Endothelial cell (in vitro differentiated cells): ENCODE measurements around the gene MAML1. TPM values are rescaled to one million over a fixed set of nuclear protein-coding genes. Genes with fewer than 3 reads are reported as not detected.

ENCODE experiments used
- DNase-seq: peaks from one replicate; pipeline ENCODE4 v3.0.0; 2021; ENCODE audit warnings: low spot score
- H3K27ac Mint-ChIP-seq: one replicate; pipeline ENCODE4 v1.8.0; 2021; ENCODE audit warnings: mixed read lengths, inconsistent platforms; ENCODE audit not compliant: unreplicated experiment
- H3K27me3 Mint-ChIP-seq: one replicate; pipeline ENCODE4 v1.8.0; 2021; ENCODE audit warnings: mild to moderate bottlenecking, moderate library complexity, mixed read lengths, inconsistent platforms; ENCODE audit not compliant: unreplicated experiment
- H3K36me3 Mint-ChIP-seq: one replicate; pipeline ENCODE4 v1.8.0; 2021; ENCODE audit warnings: mild to moderate bottlenecking, low read depth, mixed read lengths, inconsistent platforms; ENCODE audit not compliant: unreplicated experiment
- H3K4me1 Mint-ChIP-seq: one replicate; pipeline ENCODE4 v1.8.0; 2021; ENCODE audit warnings: mild to moderate bottlenecking, mixed read lengths, inconsistent platforms; ENCODE audit not compliant: unreplicated experiment
- H3K4me3 Mint-ChIP-seq: one replicate; pipeline ENCODE4 v1.8.0; 2021; ENCODE audit warnings: mild to moderate bottlenecking, mixed read lengths, inconsistent platforms; ENCODE audit not compliant: unreplicated experiment
- H3K9me3 Mint-ChIP-seq: one replicate; pipeline ENCODE4 v1.8.0; 2021; ENCODE audit warnings: mixed read lengths, inconsistent platforms; ENCODE audit not compliant: unreplicated experiment
- CTCF ChIP-seq: fragments of 200-600 bp; sonication (generic); IDR thresholded peaks from one replicate; pipeline ENCODE4 v1.5.0; 2021; ENCODE audit warnings: antibody characterized with exemption; ENCODE audit not compliant: unreplicated experiment
- total RNA-seq: library from RNA; stranded (reverse); fragmentation: NEBNext Ultra II Directional; extraction: Animal tissue kit (Norgen Biotek cat#: 25700); gene quantifications from one replicate; pipeline ENCODE4 v1.2.1, GENCODE V29; 2021; ENCODE audit not compliant: unreplicated experiment

The MAML1 gene
- total RNA-seq, 1 donor from 2014 or later, result 30.0 TPM

GRCh38 chr5:179767496-179768100, 35.0 kb downstream of the MAML1 start:
- Mint-ChIP-seq H3K27ac (no peak overlapping the region), H3K36me3 (peaks cover 31% of the 10 kb centered on the region), H3K27me3 (peaks cover 3% of the 10 kb centered on the region), H3K9me3 (no peaks in the 10 kb centered on the region), H3K4me1 (peaks cover 21% of the 10 kb centered on the region), H3K4me3 (no peak overlapping the region)
- no peak for TF ChIP-seq CTCF
- no peak for DNase-seq

GRCh38 chr5:179768326-179769085, 35.9 kb downstream of the MAML1 start:
- H3K27me3 Mint-ChIP-seq, result peaks cover 3% of the 10 kb centered on the region
- peaks cover 14% of the 10 kb centered on the region for H3K4me1 Mint-ChIP-seq
- H3K4me3 Mint-ChIP-seq, result no peak overlapping the region
- peaks cover 40% of the 10 kb centered on the region for H3K36me3 Mint-ChIP-seq
- DNase-seq, result no peak
- no peaks in the 10 kb centered on the region for H3K9me3 Mint-ChIP-seq
- TF ChIP-seq CTCF, result no peak
- H3K27ac Mint-ChIP-seq, result no peak overlapping the region

GRCh38 chr5:179769271-179769670, 36.6 kb downstream of the MAML1 start:
- no peaks in the 10 kb centered on the region for H3K9me3 Mint-ChIP-seq
- peaks cover 7% of the 10 kb centered on the region for H3K4me1 Mint-ChIP-seq
- peaks cover 45% of the 10 kb centered on the region for H3K36me3 Mint-ChIP-seq
- no peak overlapping the region for H3K4me3 Mint-ChIP-seq
- H3K27me3 Mint-ChIP-seq, result peaks cover 3% of the 10 kb centered on the region
- no peak for DNase-seq
- peak overlapping the region; percentile 61 for H3K27ac Mint-ChIP-seq
- TF ChIP-seq CTCF, result no peak

- Mint-ChIP-seq H3K9me3 (no peaks in the 10 kb centered on the region), H3K4me3 (no peak overlapping the region), H3K4me1 (peaks cover 7% of the 10 kb centered on the region), H3K36me3 (peaks cover 45% of the 10 kb centered on the region), H3K27me3 (peaks cover 3% of the 10 kb centered on the region), H3K27ac (peak overlapping the region; percentile 48)
- DNase-seq, result no peak
- TF ChIP-seq CTCF, result no peak
Observed at GRCh38 chr5:179769796-179770195, 37.2 kb downstream of the MAML1 start.

- Mint-ChIP-seq H3K4me3 (no peak overlapping the region), H3K27ac (no peak overlapping the region), H3K27me3 (peaks cover 3% of the 10 kb centered on the region), H3K9me3 (no peaks in the 10 kb centered on the region), H3K4me1 (no peaks in the 10 kb centered on the region), H3K36me3 (peaks cover 53% of the 10 kb centered on the region)
- DNase-seq, result no peak
- no peak for TF ChIP-seq CTCF
Observed at GRCh38 chr5:179771311-179771895, 38.8 kb downstream of the MAML1 start.
